ENCODE data around the gene C1GALT1. TPM values are rescaled to one million over a fixed set of nuclear protein-coding genes. Genes with fewer than 3 reads are reported as not detected.
A peak's percentile ranks its signal among the peaks of the same experiment; 100 is the strongest.
"Not testable (repeated sequence)": the region's sequence is repeated elsewhere in the genome, so short reads cannot be mapped to it uniquely, and the experiment has no call there.

C1GALT1 gene
- 33.9 TPM for total RNA-seq
- long read RNA-seq, full-length matches to known transcripts: 21 of 32 reads
- long read RNA-seq, partial matches to known transcripts: 2 of 32 reads
- long read RNA-seq, other reads (novel, unspliced or antisense): 9 of 32 reads

GRCh38 chr7:7182156-7183060 lies at the start of gene C1GALT1:
TSS of gene C1GALT1 (plus strand) at chr7:7182544. CDS start at chr7:7234320, 51,776 bp downstream.
- DNase-seq (peak; percentile 99), ATAC-seq (peak; percentile 98)
- Histone ChIP-seq H3K27ac (peak within 1 kb of the TSS; percentile 94), H3K36me3 (no peaks in the 10 kb centered on the region), H3K27me3 (no peaks in the 10 kb centered on the region), H3K9me3 (no peaks in the 10 kb centered on the region), H3K4me1 (peaks cover 10% of the 10 kb centered on the region), H3K4me3 (peak within 1 kb of the TSS; percentile 98)
- peak; percentile 42 for TF ChIP-seq CTCF (IDR thresholded peaks at IDR 0.05)
- intact Hi-C loops (cut with DNase I): no loop called here

- no peak overlapping the region for H3K27ac ChIP-seq
- DNase-seq (no peak), ATAC-seq (no peak)
- H3K27me3 ChIP-seq: no peaks in the 10 kb centered on the region
- intact Hi-C loops (cut with DNase I): no loop called here
- no peaks in the 10 kb centered on the region for H3K4me1 ChIP-seq
- no peaks in the 10 kb centered on the region for H3K9me3 ChIP-seq
- no peaks in the 10 kb centered on the region for H3K36me3 ChIP-seq
- TF ChIP-seq CTCF (IDR thresholded peaks at IDR 0.05): no peak
- H3K4me3 ChIP-seq: no peak overlapping the region
Observed at GRCh38 chr7:7134046-7134445, 48.3 kb upstream of the C1GALT1 start.

- H3K4me1 ChIP-seq: no peaks in the 10 kb centered on the region
- ATAC-seq: no peak
- H3K27me3 ChIP-seq: no peaks in the 10 kb centered on the region
- H3K4me3 ChIP-seq: no peak overlapping the region
- intact Hi-C loops (cut with DNase I): no loop called here
- no peak overlapping the region for H3K27ac ChIP-seq
- DNase-seq: no peak
- no peaks in the 10 kb centered on the region for H3K9me3 ChIP-seq
- TF ChIP-seq CTCF (IDR thresholded peaks at IDR 0.05): no peak
- H3K36me3 ChIP-seq: no peaks in the 10 kb centered on the region
Observed at GRCh38 chr7:7135074-7135473, 47.3 kb upstream of the C1GALT1 start.

GRCh38 chr7:7135924-7136323 lies 46.4 kb upstream of the C1GALT1 start:
- H3K4me1 ChIP-seq; ATAC-seq; H3K27me3 ChIP-seq; H3K36me3 ChIP-seq; intact Hi-C loops (cut with DNase I); H3K9me3 ChIP-seq; DNase-seq; H3K4me3 ChIP-seq: not testable (repeated sequence)
- peak overlapping the region; percentile 0 for H3K27ac ChIP-seq

- intact Hi-C loops (cut with DNase I): no loop called here
- H3K27ac ChIP-seq: peak overlapping the region; percentile 0
Observed at GRCh38 chr7:7136466-7137381, 45.6 kb upstream of the C1GALT1 start.

More at GRCh38 chr7:7136466-7137381, 45.6 kb upstream of the C1GALT1 start:
- no peak for ATAC-seq
- Histone ChIP-seq H3K27me3 (no peaks in the 10 kb centered on the region), H3K36me3 (no peaks in the 10 kb centered on the region), H3K9me3 (no peaks in the 10 kb centered on the region), H3K4me1 (no peaks in the 10 kb centered on the region), H3K4me3 (no peak overlapping the region)
- no peak for DNase-seq
- no peak for TF ChIP-seq CTCF (IDR thresholded peaks at IDR 0.05)
